Measurements from ENCODE around the gene VPS26B.
A peak's percentile ranks its signal among the peaks of the same experiment; 100 is the strongest.
"Not testable (repeated sequence)": the region's sequence is repeated elsewhere in the genome, so short reads cannot be mapped to it uniquely, and the experiment has no call there.

Gene VPS26B

GRCh38 chr11:134246100-134246499 lies 21.6 kb downstream of the VPS26B start:
- Histone ChIP-seq H3K4me3 (ENCODE audit: extremely low read depth, insufficient read depth, low read length, poor library complexity, severe bottlenecking) (no peak overlapping the region), H3K27ac (ENCODE audit: low read depth, low read length, severe bottlenecking) (no peak overlapping the region), H3K36me3 (ENCODE audit: control insufficient read depth, insufficient read depth, low read length) (peaks cover 97% of the 10 kb centered on the region), H3K4me1 (ENCODE audit: control insufficient read depth, insufficient read depth, low read length, poor library complexity, severe bottlenecking) (no peaks in the 10 kb centered on the region), H3K9me3 (ENCODE audit: control insufficient read depth, low read length) (no peaks in the 10 kb centered on the region)
- WGBS, 2 experiments (ENCODE audit: insufficient coverage in 2 of 2): 90 to 93% methylated on average over 10 to 11 of the region's 11 CpGs

GRCh38 chr11:134246678-134247077 lies 22.2 kb downstream of the VPS26B start:
- Histone ChIP-seq H3K27ac (ENCODE audit: low read depth, low read length, severe bottlenecking) (no peak overlapping the region), H3K36me3 (ENCODE audit: control insufficient read depth, insufficient read depth, low read length) (peaks cover 91% of the 10 kb centered on the region), H3K9me3 (ENCODE audit: control insufficient read depth, low read length) (no peaks in the 10 kb centered on the region), H3K4me1 (ENCODE audit: control insufficient read depth, insufficient read depth, low read length, poor library complexity, severe bottlenecking) (no peaks in the 10 kb centered on the region), H3K4me3 (ENCODE audit: extremely low read depth, insufficient read depth, low read length, poor library complexity, severe bottlenecking) (no peak overlapping the region)
- WGBS, 2 experiments (ENCODE audit: insufficient coverage in 2 of 2): 100% methylated on average over 1 of the region's 4 CpGs; no CpG with 5 or more reads in 1 of the 2 experiments

GRCh38 chr11:134248910-134249480 lies 24.5 kb downstream of the VPS26B start:
- Histone ChIP-seq H3K4me3 (ENCODE audit: extremely low read depth, insufficient read depth, low read length, poor library complexity, severe bottlenecking) (no peak overlapping the region), H3K36me3 (ENCODE audit: control insufficient read depth, insufficient read depth, low read length) (peaks cover 68% of the 10 kb centered on the region), H3K4me1 (ENCODE audit: control insufficient read depth, insufficient read depth, low read length, poor library complexity, severe bottlenecking) (no peaks in the 10 kb centered on the region), H3K27ac (ENCODE audit: low read depth, low read length, severe bottlenecking) (no peak overlapping the region), H3K9me3 (ENCODE audit: control insufficient read depth, low read length) (no peaks in the 10 kb centered on the region)
- 83 to 90% methylated on average over 5 to 7 of the region's 7 CpGs for whole genome bisulfite sequencing, 2 experiments (ENCODE audit: insufficient coverage in 2 of 2)

- no peak overlapping the region for H3K4me3 ChIP-seq (ENCODE audit: extremely low read depth, insufficient read depth, low read length, poor library complexity, severe bottlenecking)
- peaks cover 57% of the 10 kb centered on the region for H3K36me3 ChIP-seq (ENCODE audit: control insufficient read depth, insufficient read depth, low read length)
- no peaks in the 10 kb centered on the region for H3K4me1 ChIP-seq (ENCODE audit: control insufficient read depth, insufficient read depth, low read length, poor library complexity, severe bottlenecking)
- no peak overlapping the region for H3K27ac ChIP-seq (ENCODE audit: low read depth, low read length, severe bottlenecking)
- WGBS, 2 experiments (ENCODE audit: insufficient coverage in 2 of 2): 92 to 100% methylated on average over 1 to 3 of the region's 3 CpGs
- no peaks in the 10 kb centered on the region for H3K9me3 ChIP-seq (ENCODE audit: control insufficient read depth, low read length)
Measured at GRCh38 chr11:134250246-134250645, 25.8 kb downstream of the VPS26B start.

GRCh38 chr11:134250675-134251074 lies 26.2 kb downstream of the VPS26B start:
- peaks cover 53% of the 10 kb centered on the region for H3K36me3 ChIP-seq (ENCODE audit: control insufficient read depth, insufficient read depth, low read length)
- no peak overlapping the region for H3K27ac ChIP-seq (ENCODE audit: low read depth, low read length, severe bottlenecking)
- no peaks in the 10 kb centered on the region for H3K4me1 ChIP-seq (ENCODE audit: control insufficient read depth, insufficient read depth, low read length, poor library complexity, severe bottlenecking)
- 88 to 93% methylated on average over 2 of the region's 2 CpGs for WGBS, 2 experiments (ENCODE audit: insufficient coverage in 2 of 2)
- H3K4me3 ChIP-seq (ENCODE audit: extremely low read depth, insufficient read depth, low read length, poor library complexity, severe bottlenecking): no peak overlapping the region
- no peaks in the 10 kb centered on the region for H3K9me3 ChIP-seq (ENCODE audit: control insufficient read depth, low read length)

GRCh38 chr11:134252346-134253187 lies 28.1 kb downstream of the VPS26B start:
- H3K27ac ChIP-seq (ENCODE audit: low read depth, low read length, severe bottlenecking): no peak overlapping the region
- peak overlapping the region; percentile 87 for H3K4me3 ChIP-seq (ENCODE audit: extremely low read depth, insufficient read depth, low read length, poor library complexity, severe bottlenecking)
- 9 to 25% methylated on average over 18 to 20 of the region's 27 CpGs for WGBS, 2 experiments (ENCODE audit: insufficient coverage in 2 of 2)
- H3K9me3 ChIP-seq (ENCODE audit: control insufficient read depth, low read length): no peaks in the 10 kb centered on the region
- H3K36me3 ChIP-seq (ENCODE audit: control insufficient read depth, insufficient read depth, low read length): peaks cover 44% of the 10 kb centered on the region
- no peaks in the 10 kb centered on the region for H3K4me1 ChIP-seq (ENCODE audit: control insufficient read depth, insufficient read depth, low read length, poor library complexity, severe bottlenecking)

GRCh38 chr11:134253188-134253993 lies 28.9 kb downstream of the VPS26B start, which contains the start of the genes ACAD8 and THYN1:
Gene ACAD8, plus strand, starts transcription at chr11:134253568. Its CDS starts 33 bp downstream, at chr11:134253601.
Gene THYN1, minus strand, starts transcription at chr11:134253352. Its CDS starts 470 bp downstream, at chr11:134252882.
- peak within 1 kb of the TSS; percentile 87 for H3K4me3 ChIP-seq (ENCODE audit: extremely low read depth, insufficient read depth, low read length, poor library complexity, severe bottlenecking)
- H3K27ac ChIP-seq (ENCODE audit: low read depth, low read length, severe bottlenecking): no peak within 1 kb of the TSS
- no peaks in the 10 kb centered on the region for H3K9me3 ChIP-seq (ENCODE audit: control insufficient read depth, low read length)
- 1 to 2% methylated on average over 52 to 55 of the region's 70 CpGs for WGBS, 2 experiments (ENCODE audit: insufficient coverage in 2 of 2)
- no peaks in the 10 kb centered on the region for H3K4me1 ChIP-seq (ENCODE audit: control insufficient read depth, insufficient read depth, low read length, poor library complexity, severe bottlenecking)
- peaks cover 43% of the 10 kb centered on the region for H3K36me3 ChIP-seq (ENCODE audit: control insufficient read depth, insufficient read depth, low read length)

GRCh38 chr11:134254433-134255183 lies 30.1 kb downstream of the VPS26B start:
- H3K36me3 ChIP-seq (ENCODE audit: control insufficient read depth, insufficient read depth, low read length): peaks cover 35% of the 10 kb centered on the region
- H3K4me3 ChIP-seq (ENCODE audit: extremely low read depth, insufficient read depth, low read length, poor library complexity, severe bottlenecking): peak overlapping the region; percentile 87
- WGBS, 2 experiments (ENCODE audit: insufficient coverage in 2 of 2): 74% methylated on average over 2 of the region's 3 CpGs; no CpG with 5 or more reads in 1 of the 2 experiments
- H3K27ac ChIP-seq (ENCODE audit: low read depth, low read length, severe bottlenecking): no peak overlapping the region
- no peaks in the 10 kb centered on the region for H3K9me3 ChIP-seq (ENCODE audit: control insufficient read depth, low read length)
- H3K4me1 ChIP-seq (ENCODE audit: control insufficient read depth, insufficient read depth, low read length, poor library complexity, severe bottlenecking): no peaks in the 10 kb centered on the region

GRCh38 chr11:134255184-134255561 lies 30.7 kb downstream of the VPS26B start:
- WGBS, 2 experiments (ENCODE audit: insufficient coverage in 2 of 2): 87 to 97% methylated on average over 4 to 5 of the region's 5 CpGs
- H3K9me3 ChIP-seq (ENCODE audit: control insufficient read depth, low read length): not testable (repeated sequence)

GRCh38 chr11:134257101-134257500 lies 32.6 kb downstream of the VPS26B start:
- no peaks in the 10 kb centered on the region for H3K9me3 ChIP-seq (ENCODE audit: control insufficient read depth, low read length)
- no peak overlapping the region for H3K27ac ChIP-seq (ENCODE audit: low read depth, low read length, severe bottlenecking)
- H3K4me3 ChIP-seq (ENCODE audit: extremely low read depth, insufficient read depth, low read length, poor library complexity, severe bottlenecking): no peak overlapping the region
- H3K36me3 ChIP-seq (ENCODE audit: control insufficient read depth, insufficient read depth, low read length): peaks cover 42% of the 10 kb centered on the region
- 92 to 95% methylated on average over 9 of the region's 11 CpGs for WGBS, 2 experiments (ENCODE audit: insufficient coverage in 2 of 2)
- H3K4me1 ChIP-seq (ENCODE audit: control insufficient read depth, insufficient read depth, low read length, poor library complexity, severe bottlenecking): no peaks in the 10 kb centered on the region

More at GRCh38 chr11:134255184-134255561, 30.7 kb downstream of the VPS26B start:
- H3K4me1 ChIP-seq (ENCODE audit: control insufficient read depth, insufficient read depth, low read length, poor library complexity, severe bottlenecking); H3K27ac ChIP-seq (ENCODE audit: low read depth, low read length, severe bottlenecking); H3K4me3 ChIP-seq (ENCODE audit: extremely low read depth, insufficient read depth, low read length, poor library complexity, severe bottlenecking): not testable (repeated sequence)
- peaks cover 33% of the 10 kb centered on the region for H3K36me3 ChIP-seq (ENCODE audit: control insufficient read depth, insufficient read depth, low read length)

All from mesodermal cell (in vitro differentiated cells).